OCI-LY1 (cell line): ENCODE results near the gene C20orf96.

Experiments
- H2AFZ ChIP-seq: fragments of 200-600 bp; sonication (generic), shearing (Covaris generic); 2 replicates; pipeline ENCODE4 v1.6.0; 2014; ENCODE audit warnings: antibody characterized with exemption, mild to moderate bottlenecking, low read length
- H3F3A ChIP-seq: fragments of 200-600 bp; sonication (generic), shearing (Covaris generic); 2 replicates; pipeline ENCODE4 v1.6.0; 2014; ENCODE audit warnings: mild to moderate bottlenecking, antibody characterized with exemption, low read length, moderate library complexity; ENCODE audit not compliant: insufficient read depth
- H3K27ac ChIP-seq: fragments of 200-600 bp; sonication (generic); 2 replicates; pipeline ENCODE4 v1.5.1; 2014; ENCODE audit warnings: low read length, mixed run types, mild to moderate bottlenecking, low read depth; ENCODE audit not compliant: poor library complexity, severe bottlenecking
- H3K27me3 ChIP-seq: fragments of 200-600 bp; sonication (generic); 2 replicates; pipeline ENCODE4 v1.6.0; 2014; ENCODE audit warnings: antibody characterized with exemption, mild to moderate bottlenecking, low read length, moderate library complexity; ENCODE audit not compliant: insufficient read depth
- H3K36me3 ChIP-seq: fragments of 200-600 bp; sonication (generic); 2 replicates; pipeline ENCODE4 v1.6.1; 2014; ENCODE audit warnings: mild to moderate bottlenecking, antibody characterized with exemption, low read length, moderate library complexity, mixed read lengths; ENCODE audit not compliant: insufficient read depth
- H3K4me1 ChIP-seq: fragments of 200-600 bp; sonication (generic); 2 replicates; pipeline ENCODE4 v1.5.1; 2014; ENCODE audit warnings: mild to moderate bottlenecking, low read length, moderate library complexity; ENCODE audit not compliant: insufficient read depth, severe bottlenecking
- H3K4me2 ChIP-seq: fragments of 200-600 bp; sonication (generic), shearing (Covaris generic); 2 replicates; pipeline ENCODE4 v1.6.1; 2014; ENCODE audit warnings: low read length
- H3K4me3 ChIP-seq: fragments of 200-600 bp; sonication (generic); 2 replicates; pipeline ENCODE4 v1.5.1; 2014; ENCODE audit warnings: low read length, low read depth, mild to moderate bottlenecking, mixed read lengths; ENCODE audit not compliant: poor library complexity, severe bottlenecking
- H3K79me2 ChIP-seq: fragments of 200-600 bp; shearing (Covaris generic); 2 replicates; pipeline ENCODE4 v1.6.1; 2016; ENCODE audit warnings: mixed run types, low read length, mixed read lengths; ENCODE audit not compliant: insufficient read depth
- H3K9ac ChIP-seq: fragments of 200-600 bp; sonication (generic), shearing (Covaris generic); 2 replicates; pipeline ENCODE4 v1.6.1; 2014; ENCODE audit warnings: mild to moderate bottlenecking, low read length, mixed read lengths
- H3K9me2 ChIP-seq: fragments of 200-600 bp; sonication (generic), shearing (Covaris generic); 2 replicates; pipeline ENCODE4 v1.6.1; 2014; ENCODE audit warnings: low read depth, mild to moderate bottlenecking, low read length, mixed read lengths
- H3K9me3 ChIP-seq: fragments of 200-600 bp; shearing (Covaris generic); 2 replicates; pipeline ENCODE4 v1.6.1; 2014; ENCODE audit warnings: low read length, mixed read lengths
- H4K20me1 ChIP-seq: fragments of 200-600 bp; sonication (generic), shearing (Covaris generic); 2 replicates; pipeline ENCODE4 v1.6.0; 2016; ENCODE audit warnings: mild to moderate bottlenecking, low read length; ENCODE audit not compliant: insufficient read depth
- CTCF ChIP-seq: fragments of 200-600 bp; sonication (generic), shearing (Covaris generic); IDR thresholded peaks from 2 replicates; pipeline ENCODE4 v1.5.1; 2017; ENCODE audit warnings: mild to moderate bottlenecking, antibody characterized with exemption, low read length, moderate library complexity, mixed read lengths
- EZH2 ChIP-seq: fragments of 200-600 bp; sonication (generic), shearing (Covaris generic); IDR thresholded peaks from 2 replicates; pipeline ENCODE4 v1.8.0; 2017; ENCODE audit warnings: borderline replicate concordance, mixed run types, mild to moderate bottlenecking, antibody characterized with exemption, low read length, moderate library complexity, mixed read lengths

Gene C20orf96

GRCh38 chr20:276620-277495 is 13.7 kb downstream of the C20orf96 start:
- Histone ChIP-seq H4K20me1 (no peaks in the 10 kb centered on the region), H3K9ac (no peak overlapping the region), H3K27ac (no peak overlapping the region), H3K4me1 (no peaks in the 10 kb centered on the region), H2AFZ (no peak overlapping the region), H3F3A (no peaks in the 10 kb centered on the region), H3K4me3 (no peak overlapping the region), H3K9me2 (no peaks in the 10 kb centered on the region), H3K27me3 (no peaks in the 10 kb centered on the region), H3K79me2 (no peaks in the 10 kb centered on the region), H3K36me3 (no peaks in the 10 kb centered on the region; the same call in 1 of the 2 replicates), H3K4me2 (no peak overlapping the region), H3K9me3 (no peaks in the 10 kb centered on the region)
- TF ChIP-seq CTCF (no peak), EZH2 (no peak)

GRCh38 chr20:275791-276190 is 14.8 kb downstream of the C20orf96 start:
- Histone ChIP-seq H3K79me2 (no peaks in the 10 kb centered on the region), H3K4me1 (no peaks in the 10 kb centered on the region), H3F3A (no peaks in the 10 kb centered on the region), H3K4me3 (no peak overlapping the region), H3K9ac (no peak overlapping the region), H3K9me2 (no peaks in the 10 kb centered on the region), H3K4me2 (no peak overlapping the region), H4K20me1 (no peaks in the 10 kb centered on the region), H3K36me3 (no peaks in the 10 kb centered on the region; the same call in 1 of the 2 replicates), H2AFZ (no peak overlapping the region), H3K27ac (no peak overlapping the region), H3K9me3 (no peaks in the 10 kb centered on the region), H3K27me3 (0 out of 2 replicates have a peak, but pooled peaks cover 4% of the 10 kb centered on the region)
- TF ChIP-seq CTCF (no peak), EZH2 (no peak)

- Histone ChIP-seq H3K27ac (no peak overlapping the region), H2AFZ (no peak overlapping the region), H3K4me1 (no peaks in the 10 kb centered on the region), H3K9ac (no peak overlapping the region), H3K4me3 (no peak overlapping the region), H3K4me2 (no peak overlapping the region), H3K27me3 (0 out of 2 replicates have a peak, but pooled peaks cover 4% of the 10 kb centered on the region), H3K36me3 (no peaks in the 10 kb centered on the region; the same call in 1 of the 2 replicates), H3F3A (no peaks in the 10 kb centered on the region), H4K20me1 (no peaks in the 10 kb centered on the region), H3K79me2 (no peaks in the 10 kb centered on the region), H3K9me2 (no peaks in the 10 kb centered on the region), H3K9me3 (no peaks in the 10 kb centered on the region)
- TF ChIP-seq EZH2 (no peak), CTCF (no peak)
These were observed 16.7 kb downstream of the C20orf96 start for GRCh38 chr20:273884-274283.
